Activated CD8-positive, alpha-beta T cell treated with anti-CD3 and anti-CD28 coated beads, Interleukin-2, amount 10 ng/mL, durations not matched to agents 7 days and 5 days (primary cell): Measurements from ENCODE around the gene SPSB2. TPM values are rescaled to one million over a fixed set of nuclear protein-coding genes. Genes with fewer than 3 reads are reported as not detected.
"Not testable (repeated sequence)": the region's sequence is repeated elsewhere in the genome, so short reads cannot be mapped to it uniquely, and the experiment has no call there.

Experiments used
- ATAC-seq: fragments of 150-1000 bp; cut with Tn5 transposase; one replicate; pipeline ENCODE4 v1.10.0; 2021; ENCODE audit warnings: moderate library complexity
- CTCF ChIA-PET: fragments of 350-600 bp; sonication (Branson Sonifier 250); formaldehyde crosslinking; loops from one replicate; lab custom pipeline; 2021; ENCODE audit warnings: antibody characterized with exemption; lab: Charles Lee
- POLR2A ChIA-PET: fragments of 350-600 bp; sonication (Branson Sonifier 250); formaldehyde crosslinking; loops from one replicate; lab custom pipeline; 2021; ENCODE audit warnings: antibody characterized with exemption; lab: Charles Lee
- DNase-seq: peaks from one replicate; pipeline ENCODE4 v3.0.0-alpha.2; 2020
- H3K27ac Mint-ChIP-seq: one replicate; pipeline ENCODE4 v1.8.0; 2021; ENCODE audit warnings: mild to moderate bottlenecking, mixed read lengths
- H3K27me3 Mint-ChIP-seq: one replicate; pipeline ENCODE4 v1.8.0; 2021; ENCODE audit warnings: low read depth, mixed read lengths
- H3K36me3 Mint-ChIP-seq: one replicate; pipeline ENCODE4 v1.8.0; 2021; ENCODE audit warnings: low read depth, mixed read lengths
- H3K4me1 Mint-ChIP-seq: one replicate; pipeline ENCODE4 v1.8.0; 2021; ENCODE audit warnings: low read depth, mixed read lengths
- H3K4me3 Mint-ChIP-seq: one replicate; pipeline ENCODE4 v1.8.0; 2021; ENCODE audit warnings: mild to moderate bottlenecking, mixed read lengths
- H3K9me3 Mint-ChIP-seq: one replicate; pipeline ENCODE4 v1.8.0; 2022; ENCODE audit warnings: mixed read lengths; ENCODE audit not compliant: insufficient read depth
- total RNA-seq, 2 experiments: library from RNA; stranded (reverse); gene quantifications; one replicate each; pipeline ENCODE4 v1.2.3, GENCODE V29; 2021

The SPSB2 gene
- total RNA-seq, 2 experiments from 2014 or later, result 10.0 to 11.2 TPM

GRCh38 chr12:6887460-6887859 lies 14.4 kb upstream of the SPSB2 start:
- POLR2A ChIA-PET, result interaction anchor here (1.1 to 1.2 kb wide), 2 partner anchors 13 to 14 kb away, joined by 3 read pairs; partner anchors contain the start of gene SPSB2
- H3K9me3 Mint-ChIP-seq, result no peaks in the 10 kb centered on the region
- no peak for ATAC-seq
- H3K4me1 Mint-ChIP-seq, result peaks cover 27% of the 10 kb centered on the region
- CTCF ChIA-PET, result interaction anchor here (1.0 to 2.2 kb wide), 3 partner anchors 15 to 50 kb away, joined by 3 to 8 read pairs (median 5); partner anchors contain the start of gene SPSB2
- no peak overlapping the region for H3K4me3 Mint-ChIP-seq
- H3K27ac Mint-ChIP-seq, result no peak overlapping the region
- no peak for DNase-seq
- H3K27me3 Mint-ChIP-seq, result no peaks in the 10 kb centered on the region
- peaks cover 16% of the 10 kb centered on the region for H3K36me3 Mint-ChIP-seq

- H3K9me3 Mint-ChIP-seq, H3K27ac Mint-ChIP-seq: not testable (repeated sequence)
- H3K36me3 Mint-ChIP-seq, result peaks cover 16% of the 10 kb centered on the region
Observed at GRCh38 chr12:6886206-6886999, 13.3 kb upstream of the SPSB2 start.

DNA sequence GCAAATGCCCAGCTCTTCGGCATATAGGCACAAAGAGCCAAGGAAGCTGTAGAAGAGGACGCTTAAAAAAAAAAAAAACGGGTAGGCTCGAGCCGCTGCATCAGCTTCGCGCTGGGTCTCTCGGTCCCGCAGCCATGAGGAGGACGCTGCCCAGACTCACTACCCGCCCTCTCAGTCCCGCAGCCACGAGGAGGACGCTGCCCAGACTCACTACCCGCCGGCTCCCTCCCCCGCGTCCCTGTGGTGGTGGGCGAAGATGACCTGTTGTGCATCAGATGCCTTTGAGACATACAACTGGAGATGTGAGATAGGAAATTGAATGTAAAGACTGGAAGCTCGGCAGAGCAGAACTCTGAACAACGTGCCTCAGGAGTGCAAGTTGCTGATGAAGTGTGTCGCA lies 11.4 kb upstream of the SPSB2 start:
- H3K27ac Mint-ChIP-seq, result no peak overlapping the region
- H3K4me1 Mint-ChIP-seq, result peaks cover 3% of the 10 kb centered on the region
- H3K4me3 Mint-ChIP-seq, result no peak overlapping the region
- ChIA-PET POLR2A (interaction anchor here (1.0 kb wide), 1 partner anchor 12 kb away, joined by 4 read pairs; the partner anchor contains the start of gene SPSB2), CTCF (interaction anchor here (1.6 kb wide), 1 partner anchor 15 kb away, joined by 4 read pairs; no protein-coding TSS in a partner anchor)
- no peak for ATAC-seq
- H3K27me3 Mint-ChIP-seq, result no peaks in the 10 kb centered on the region
- H3K9me3 Mint-ChIP-seq, result no peaks in the 10 kb centered on the region
- DNase-seq, result no peak
- H3K36me3 Mint-ChIP-seq, result peaks cover 10% of the 10 kb centered on the region

More at GRCh38 chr12:6886206-6886999, 13.3 kb upstream of the SPSB2 start:
- not testable (repeated sequence) for ATAC-seq, H3K4me3 Mint-ChIP-seq, DNase-seq, H3K27me3 Mint-ChIP-seq
- POLR2A ChIA-PET, result interaction anchor here (0.9 to 1.0 kb wide), 2 partner anchors 13 kb away, joined by 3 read pairs; partner anchors contain the start of gene SPSB2
- peaks cover 17% of the 10 kb centered on the region for H3K4me1 Mint-ChIP-seq
- CTCF ChIA-PET, result interaction anchor here (1.6 to 2.2 kb wide), 2 partner anchors 14 to 17 kb away, joined by 4 to 8 read pairs; partner anchors contain the start of gene SPSB2

DNA sequence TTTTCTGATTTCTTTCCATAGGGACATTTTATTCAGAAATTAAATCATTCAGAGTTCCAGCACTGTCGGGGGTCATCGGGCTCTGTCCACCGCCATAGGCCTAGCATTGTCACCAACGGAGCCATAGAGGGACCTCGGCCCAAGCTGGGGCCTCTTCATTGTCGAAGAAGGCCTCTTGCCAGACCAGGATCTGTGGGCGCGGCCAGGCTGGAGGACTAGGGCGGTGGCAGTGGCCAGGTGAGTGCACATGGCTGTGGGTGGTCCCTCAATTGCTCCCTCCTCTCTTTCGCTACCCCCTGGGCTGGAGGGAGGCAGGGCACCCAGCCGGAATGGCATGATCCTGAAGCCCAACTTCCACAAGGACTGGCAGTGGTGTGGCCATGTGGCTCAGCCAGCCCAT lies 10.6 kb upstream of the SPSB2 start:
- no peak overlapping the region for H3K4me3 Mint-ChIP-seq
- peaks cover 13% of the 10 kb centered on the region for H3K36me3 Mint-ChIP-seq
- H3K4me1 Mint-ChIP-seq, result peaks cover 3% of the 10 kb centered on the region
- ATAC-seq, result no peak
- H3K9me3 Mint-ChIP-seq, result no peaks in the 10 kb centered on the region
- no peaks in the 10 kb centered on the region for H3K27me3 Mint-ChIP-seq
- DNase-seq, result no peak
- ChIA-PET CTCF (interaction anchor here (1.4 to 2.7 kb wide), 2 partner anchors 8 to 11 kb away, joined by 3 to 23 read pairs; partner anchors contain the start of gene SPSB2), POLR2A (interaction anchor here (1.0 to 2.4 kb wide), 2 partner anchors 11 kb away, joined by 4 to 17 read pairs; partner anchors contain the start of gene SPSB2)
- no peak overlapping the region for H3K27ac Mint-ChIP-seq

GRCh38 chr12:6883252-6883651 lies 10.1 kb upstream of the SPSB2 start:
- ChIA-PET POLR2A (interaction anchor here (2.2 to 2.4 kb wide), 2 partner anchors 8 to 11 kb away, joined by 10 to 17 read pairs; partner anchors contain the start of gene SPSB2), CTCF (interaction anchor here (1.2 to 2.7 kb wide), 4 partner anchors 9 to 17 kb away, joined by 3 to 23 read pairs (median 4); partner anchors contain the start of gene SPSB2)
- no peak for ATAC-seq
- no peak for DNase-seq
- Mint-ChIP-seq H3K4me3 (no peak overlapping the region), H3K36me3 (peaks cover 13% of the 10 kb centered on the region), H3K27me3 (no peaks in the 10 kb centered on the region), H3K9me3 (no peaks in the 10 kb centered on the region), H3K4me1 (no peaks in the 10 kb centered on the region), H3K27ac (no peak overlapping the region)

DNA sequence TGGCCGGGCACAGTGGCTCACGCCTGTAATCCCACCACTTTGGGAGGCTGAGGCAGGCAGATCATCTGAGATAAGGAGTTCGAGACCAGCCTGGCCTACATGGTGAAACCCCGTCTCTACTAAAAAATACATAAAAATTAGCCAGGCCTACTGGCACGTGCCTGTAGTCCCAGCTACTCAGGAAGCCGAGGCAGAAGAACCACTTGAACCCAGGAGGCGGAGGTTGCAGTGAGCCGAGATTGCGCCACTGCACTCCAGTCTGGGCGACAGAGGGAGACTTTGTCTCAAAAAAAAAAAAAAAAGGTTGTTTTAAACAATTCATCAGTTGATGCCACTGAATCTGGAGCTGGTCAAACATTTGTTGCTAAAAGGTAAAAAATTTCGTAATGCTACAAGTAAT lies 6.7 kb upstream of the SPSB2 start:
- H3K9me3 Mint-ChIP-seq, POLR2A ChIA-PET, H3K4me3 Mint-ChIP-seq, H3K27me3 Mint-ChIP-seq, DNase-seq, H3K27ac Mint-ChIP-seq, H3K4me1 Mint-ChIP-seq, ATAC-seq: not testable (repeated sequence)
- peaks cover 24% of the 10 kb centered on the region for H3K36me3 Mint-ChIP-seq
- CTCF ChIA-PET, result interaction anchor here (1.1 kb wide), 1 partner anchor 7 kb away, joined by 4 read pairs; no protein-coding TSS in a partner anchor

DNA sequence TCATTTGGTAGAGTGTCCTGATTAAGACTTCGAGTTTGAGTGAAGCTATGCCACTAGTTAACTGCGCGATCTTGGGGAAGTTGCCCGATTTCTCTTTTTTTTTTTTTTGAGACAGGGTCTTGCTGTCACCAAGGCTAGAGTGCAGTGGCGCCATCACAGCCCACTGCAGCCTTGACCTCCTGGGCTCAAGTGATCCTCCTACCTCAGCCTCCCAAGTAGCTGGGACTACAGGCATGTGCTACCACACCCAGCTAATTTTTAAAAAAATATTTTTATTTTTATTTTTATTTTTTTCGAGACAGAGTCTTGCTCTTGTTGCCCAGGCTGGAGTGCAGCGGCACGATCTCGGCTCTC lies 889 bp upstream of the SPSB2 start:
- POLR2A ChIA-PET, result interaction anchor here (1.1 to 3.6 kb wide), 7 partner anchors 18 to 121 kb away, joined by 3 to 41 read pairs (median 5); partner anchors contain the start of genes C12orf57, MLF2 and RNU7-1
- DNase-seq, H3K9me3 Mint-ChIP-seq, H3K27me3 Mint-ChIP-seq, ATAC-seq: not testable (repeated sequence)
- CTCF ChIA-PET, result interaction anchor here (0.8 to 6.1 kb wide), 8 partner anchors 9 to 119 kb away, joined by 4 to 121 read pairs (median 15); partner anchors contain the start of genes CDCA3, LRRC23 and USP5
- peaks cover 59% of the 10 kb centered on the region for H3K36me3 Mint-ChIP-seq
- H3K27ac Mint-ChIP-seq, result peak overlapping the region; percentile 79
- H3K4me3 Mint-ChIP-seq, result peak overlapping the region; percentile 94
- peaks cover 50% of the 10 kb centered on the region for H3K4me1 Mint-ChIP-seq

DNA sequence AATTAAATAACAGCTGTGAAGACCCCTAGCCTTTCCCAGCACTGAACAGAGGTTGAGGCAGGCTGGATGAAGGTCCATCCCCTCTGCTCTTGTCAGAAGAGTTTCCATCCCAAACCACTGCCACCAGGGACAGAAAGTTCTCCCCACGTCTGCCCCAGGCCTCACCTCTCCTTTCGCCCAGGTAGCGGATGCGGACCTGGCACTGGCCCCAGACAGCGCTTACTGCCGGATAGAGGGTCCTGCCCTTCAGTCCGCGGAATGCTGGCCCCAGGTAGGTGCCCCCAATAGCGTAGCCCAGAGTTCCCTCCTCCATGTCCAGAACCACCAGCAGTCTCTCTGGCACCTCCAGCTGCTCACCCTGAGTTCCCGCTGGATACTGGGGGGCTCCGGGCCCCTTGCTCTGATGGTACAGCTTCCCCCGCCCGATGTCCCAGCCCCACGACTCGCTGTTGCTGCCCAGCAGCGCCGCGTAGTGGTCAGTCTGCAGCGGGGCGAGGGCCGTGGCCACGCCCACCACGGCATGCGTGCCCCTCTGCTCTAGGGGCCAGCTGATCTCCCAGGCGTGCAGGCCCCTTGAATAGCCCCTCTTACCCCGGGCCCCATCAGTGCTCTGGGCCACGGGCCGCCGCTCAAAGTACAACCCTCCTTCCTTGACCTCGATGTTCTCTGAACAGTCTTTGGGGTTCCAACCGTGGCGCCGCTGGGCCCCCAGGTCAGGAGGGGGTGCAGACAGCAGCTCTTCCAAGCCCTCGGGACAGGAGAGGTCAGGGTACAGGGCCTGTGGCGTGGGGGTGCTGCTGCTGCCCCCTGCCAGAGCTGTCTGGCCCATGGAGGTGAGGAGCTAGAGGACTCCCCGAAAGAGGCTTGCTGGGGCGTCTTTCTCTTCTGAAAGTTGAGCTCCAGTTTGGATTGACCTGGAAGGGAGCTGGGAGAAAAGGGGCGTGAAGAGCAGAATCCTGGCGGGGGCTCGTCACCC lies 742 bp downstream of the SPSB2 start:
- Mint-ChIP-seq H3K36me3 (peaks cover 66% of the 10 kb centered on the region), H3K27ac (peak overlapping the region; percentile 96), H3K27me3 (no peaks in the 10 kb centered on the region), H3K4me1 (peaks cover 59% of the 10 kb centered on the region), H3K4me3 (peak overlapping the region; percentile 94), H3K9me3 (no peaks in the 10 kb centered on the region)
- ATAC-seq (peak; percentile 32), DNase-seq (peak; percentile 91)
- ChIA-PET POLR2A (interaction anchor here (0.6 to 3.6 kb wide), 28 partner anchors 10 to 407 kb away, joined by 3 to 47 read pairs (median 5); partner anchors contain the start of genes C12orf57, CDCA3, COPS7A and MLF2), CTCF (interaction anchor here (0.7 to 6.1 kb wide), 39 partner anchors 8 to 302 kb away, joined by 3 to 121 read pairs (median 8); partner anchors contain the start of genes C12orf57, C1RL, CDCA3 and COPS7A)

- CTCF ChIA-PET, result interaction anchor here (0.7 to 6.1 kb wide), 19 partner anchors 11 to 301 kb away, joined by 3 to 121 read pairs (median 14); partner anchors contain the start of genes C12orf57, CDCA3, COPS7A and ENO2
- POLR2A ChIA-PET, result interaction anchor here (0.9 to 3.6 kb wide), 8 partner anchors 11 to 236 kb away, joined by 3 to 47 read pairs (median 14); partner anchors contain the start of genes C12orf57, CDCA3, RNU7-1 and USP5
- Mint-ChIP-seq H3K36me3 (peaks cover 63% of the 10 kb centered on the region), H3K4me1 (peaks cover 65% of the 10 kb centered on the region), H3K27me3 (no peaks in the 10 kb centered on the region), H3K27ac (peak overlapping the region; percentile 96), H3K9me3 (no peaks in the 10 kb centered on the region), H3K4me3 (peak overlapping the region; percentile 94)
- DNase-seq, result peak; percentile 72
- peak; percentile 15 for ATAC-seq
Observed at GRCh38 chr12:6871052-6871957, 1.8 kb downstream of the SPSB2 start.
